Suprapubic skin (tissue), 4 donors: Measurements from ENCODE around the gene TMEM178B. TPM values are rescaled to one million over a fixed set of nuclear protein-coding genes. Genes with fewer than 3 reads are reported as not detected.
"Not testable (repeated sequence)": the region's sequence is repeated elsewhere in the genome, so short reads cannot be mapped to it uniquely, and the experiment has no call there.

Experiments
- DNase-seq, 2 donors: peaks; one replicate each; pipeline ENCODE4 v3.0.0-alpha.2; 2019; ENCODE audit warnings: low spot score in 2 of 2
- H3K27ac ChIP-seq: fragments of 200-600 bp; sonication (generic); one replicate; pipeline ENCODE4 v1.5.1; 2019
- H3K27me3 ChIP-seq: fragments of 200-600 bp; sonication (generic); one replicate; pipeline ENCODE4 v1.5.1; 2019
- H3K36me3 ChIP-seq: fragments of 200-600 bp; sonication (generic); one replicate; pipeline ENCODE4 v1.5.1; 2019
- H3K4me1 ChIP-seq: fragments of 200-600 bp; sonication (generic); one replicate; pipeline ENCODE4 v1.5.1; 2019
- H3K4me3 ChIP-seq: fragments of 200-600 bp; sonication (generic); one replicate; pipeline ENCODE4 v1.5.1; 2019; ENCODE audit warnings: mild to moderate bottlenecking
- H3K9me3 ChIP-seq: fragments of 200-600 bp; sonication (generic); one replicate; pipeline ENCODE4 v1.5.1; 2019
- EP300 ChIP-seq: sonication (generic); formaldehyde crosslinking; IDR thresholded peaks from one replicate; pipeline ENCODE4 v1.6.1; 2017; ENCODE audit warnings: antibody characterized with exemption
- POLR2A ChIP-seq, 2 donors: fragments of 450-650 bp; IDR thresholded peaks; one replicate each; pipeline ENCODE4 v1.6.1; 2017; ENCODE audit warnings: antibody characterized with exemption in 2 of 2, mild to moderate bottlenecking in 2 of 2, moderate library complexity in 2 of 2
- POLR2AphosphoS5 ChIP-seq, 3 donors: sonication (generic); formaldehyde crosslinking; IDR thresholded peaks; one replicate each; pipeline ENCODE4 v1.6.1; 2017; ENCODE audit warnings: antibody characterized with exemption in 3 of 3
- WGBS: methylation state at CpG from one replicate; pipeline ENCODE4 v1.1.5; 2018; 5-methylcytosine and 5-hydroxymethylcytosine counted together
- total RNA-seq, 4 donors: library from RNA; depleted of rRNA; stranded (reverse); fragments of >200 nt; gene quantifications; one replicate each; pipeline ENCODE4 v1.1.0, GENCODE V29; 2016
- TF ChIP-seq, protein P1 (sequence below), 2 donors: fragments of 200-600 bp in 1 of 2; fragments of 450-650 bp in 1 of 2; sonication (generic) in 1 of 2; IDR thresholded peaks; one replicate each; pipeline ENCODE4 v1.5.1; 2016 to 2019; ENCODE audit warnings: antibody characterized with exemption in 2 of 2, mild to moderate bottlenecking in 1 of 2, moderate library complexity in 1 of 2

The TMEM178B gene
- total RNA-seq, 4 donors from 2014 or later: 0.34 to 1.6 (median 0.72) TPM

DNA sequence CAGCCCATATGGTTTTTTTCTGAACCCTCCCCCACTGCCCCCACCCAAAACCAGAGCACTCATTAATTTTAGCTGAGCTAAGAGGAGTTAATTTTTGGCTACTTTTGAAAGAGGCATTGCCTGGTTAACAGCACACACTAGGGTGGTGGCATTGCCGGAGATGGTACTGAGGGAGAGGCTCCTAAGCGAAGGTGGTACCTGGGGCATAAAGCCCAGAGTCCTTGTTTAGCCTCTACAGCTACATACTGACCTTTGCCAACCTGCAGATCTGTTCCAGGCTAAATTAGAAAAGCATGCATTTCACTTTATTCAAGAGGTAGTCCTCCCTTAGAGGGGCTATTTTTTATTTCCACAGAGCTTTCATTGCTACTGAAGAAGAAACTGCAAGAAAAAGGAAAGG, 304.5 kb downstream of the TMEM178B start:
- Histone ChIP-seq H3K27me3 (no peaks in the 10 kb centered on the region), H3K9me3 (no peaks in the 10 kb centered on the region), H3K36me3 (no peaks in the 10 kb centered on the region), H3K4me1 (no peaks in the 10 kb centered on the region), H3K27ac (no peak overlapping the region), H3K4me3 (no peak overlapping the region)
- TF ChIP-seq POLR2AphosphoS5 (IDR thresholded peaks at IDR 0.05) (no peak), EP300 (no peak), POLR2A (IDR thresholded peaks at IDR 0.05) (no peak)
- TF ChIP-seq, protein P1, sequence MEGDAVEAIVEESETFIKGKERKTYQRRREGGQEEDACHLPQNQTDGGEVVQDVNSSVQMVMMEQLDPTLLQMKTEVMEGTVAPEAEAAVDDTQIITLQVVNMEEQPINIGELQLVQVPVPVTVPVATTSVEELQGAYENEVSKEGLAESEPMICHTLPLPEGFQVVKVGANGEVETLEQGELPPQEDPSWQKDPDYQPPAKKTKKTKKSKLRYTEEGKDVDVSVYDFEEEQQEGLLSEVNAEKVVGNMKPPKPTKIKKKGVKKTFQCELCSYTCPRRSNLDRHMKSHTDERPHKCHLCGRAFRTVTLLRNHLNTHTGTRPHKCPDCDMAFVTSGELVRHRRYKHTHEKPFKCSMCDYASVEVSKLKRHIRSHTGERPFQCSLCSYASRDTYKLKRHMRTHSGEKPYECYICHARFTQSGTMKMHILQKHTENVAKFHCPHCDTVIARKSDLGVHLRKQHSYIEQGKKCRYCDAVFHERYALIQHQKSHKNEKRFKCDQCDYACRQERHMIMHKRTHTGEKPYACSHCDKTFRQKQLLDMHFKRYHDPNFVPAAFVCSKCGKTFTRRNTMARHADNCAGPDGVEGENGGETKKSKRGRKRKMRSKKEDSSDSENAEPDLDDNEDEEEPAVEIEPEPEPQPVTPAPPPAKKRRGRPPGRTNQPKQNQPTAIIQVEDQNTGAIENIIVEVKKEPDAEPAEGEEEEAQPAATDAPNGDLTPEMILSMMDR (IDR thresholded peaks at IDR 0.05): no peak
- DNase-seq: no peak
- 92% methylated on average over 2 of the region's 2 CpGs for WGBS

DNA sequence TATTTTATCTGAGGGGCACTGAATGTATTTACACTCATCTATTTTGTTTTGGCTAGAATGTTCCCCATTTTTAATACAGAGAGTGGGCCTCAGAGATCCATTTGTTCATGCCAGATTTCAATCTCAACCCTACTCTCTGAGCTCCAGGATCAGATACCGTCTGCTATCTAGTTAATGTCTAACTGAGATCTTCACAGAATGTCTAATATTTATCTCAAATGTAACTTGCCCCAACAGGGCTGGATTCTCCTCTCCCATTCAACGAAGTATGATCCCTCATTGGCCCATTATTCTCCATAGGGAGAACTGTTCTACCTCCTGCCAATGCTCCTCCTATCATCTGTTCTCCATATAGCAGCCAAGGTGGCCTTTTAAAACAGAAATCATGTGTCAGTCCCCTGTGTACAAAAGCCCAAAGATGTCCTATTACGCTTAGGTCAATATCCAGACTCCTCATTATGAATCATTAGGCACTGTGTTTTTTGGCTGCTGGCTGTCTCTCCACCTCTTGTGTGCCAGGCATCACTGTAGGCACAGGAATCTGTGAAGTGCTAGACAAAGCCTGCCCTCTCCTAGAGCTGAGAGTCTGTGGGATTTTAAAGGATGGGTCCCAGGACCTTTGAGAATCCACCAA, 308.0 kb downstream of the TMEM178B start:
- TF ChIP-seq EP300 (no peak), POLR2A (IDR thresholded peaks at IDR 0.05) (no peak), POLR2AphosphoS5 (IDR thresholded peaks at IDR 0.05) (no peak)
- TF ChIP-seq, protein P1 (IDR thresholded peaks at IDR 0.05): no peak
- 57% methylated on average over 3 of the region's 3 CpGs for WGBS
- no peaks in the 10 kb centered on the region for H3K36me3 ChIP-seq

DNA sequence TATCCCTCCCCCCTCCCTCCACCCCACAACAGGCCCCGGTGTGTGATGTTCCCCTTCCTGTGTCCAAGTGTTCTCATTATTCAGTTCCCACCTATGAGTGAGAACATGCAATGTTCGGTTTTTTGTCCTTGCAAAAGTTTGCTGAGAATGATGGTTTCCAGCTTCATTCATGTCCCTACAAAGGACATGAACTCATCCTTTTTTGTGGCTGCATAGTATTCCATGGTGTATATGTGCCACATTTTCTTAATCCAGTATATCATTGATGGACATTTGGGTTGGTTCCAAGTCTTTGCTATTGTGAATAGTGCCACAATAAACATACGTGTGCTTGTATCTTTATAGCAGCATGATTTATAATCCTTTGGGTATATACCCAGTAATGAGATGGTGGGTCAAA, 309.5 kb downstream of the TMEM178B start:
- H3K9me3 ChIP-seq, H3K27ac ChIP-seq, DNase-seq, H3K27me3 ChIP-seq, H3K36me3 ChIP-seq, H3K4me3 ChIP-seq, H3K4me1 ChIP-seq: not testable (repeated sequence)
- WGBS: 93% methylated on average over 3 of the region's 3 CpGs

More for the DNA sequence above, 308.0 kb downstream of the TMEM178B start:
- Histone ChIP-seq H3K27ac (no peak overlapping the region), H3K27me3 (no peaks in the 10 kb centered on the region), H3K4me1 (no peaks in the 10 kb centered on the region), H3K9me3 (no peaks in the 10 kb centered on the region), H3K4me3 (no peak overlapping the region)
- no peak for DNase-seq

DNA sequence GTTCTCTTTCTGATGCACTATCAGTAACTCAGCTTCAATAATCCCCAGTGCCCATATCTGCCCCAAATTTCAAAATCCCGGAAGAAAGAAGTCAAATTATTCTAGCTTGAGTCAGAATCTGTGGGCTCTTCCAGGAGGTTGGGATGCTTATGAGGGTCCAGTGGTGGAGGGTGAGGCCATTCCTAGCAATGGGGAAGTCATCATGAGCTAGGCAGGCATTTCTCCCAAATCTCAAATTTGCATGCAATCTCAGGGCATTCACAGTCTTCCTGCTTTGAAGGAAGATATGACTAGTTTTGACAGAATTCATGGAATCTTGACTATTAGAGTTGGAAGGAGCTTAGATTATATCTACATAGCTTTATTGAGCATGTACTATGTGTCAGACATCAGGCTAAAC, 313.0 kb downstream of the TMEM178B start:
- TF ChIP-seq POLR2A (IDR thresholded peaks at IDR 0.05): no peak
- no peak for TF ChIP-seq EP300
- TF ChIP-seq POLR2AphosphoS5 (IDR thresholded peaks at IDR 0.05): no peak
- Histone ChIP-seq H3K4me3 (no peak overlapping the region), H3K27me3 (no peaks in the 10 kb centered on the region), H3K9me3 (no peaks in the 10 kb centered on the region), H3K4me1 (no peaks in the 10 kb centered on the region), H3K27ac (no peak overlapping the region), H3K36me3 (no peaks in the 10 kb centered on the region)
- no peak for DNase-seq
- WGBS: 100% methylated on average over 1 of the region's 1 CpG

DNA sequence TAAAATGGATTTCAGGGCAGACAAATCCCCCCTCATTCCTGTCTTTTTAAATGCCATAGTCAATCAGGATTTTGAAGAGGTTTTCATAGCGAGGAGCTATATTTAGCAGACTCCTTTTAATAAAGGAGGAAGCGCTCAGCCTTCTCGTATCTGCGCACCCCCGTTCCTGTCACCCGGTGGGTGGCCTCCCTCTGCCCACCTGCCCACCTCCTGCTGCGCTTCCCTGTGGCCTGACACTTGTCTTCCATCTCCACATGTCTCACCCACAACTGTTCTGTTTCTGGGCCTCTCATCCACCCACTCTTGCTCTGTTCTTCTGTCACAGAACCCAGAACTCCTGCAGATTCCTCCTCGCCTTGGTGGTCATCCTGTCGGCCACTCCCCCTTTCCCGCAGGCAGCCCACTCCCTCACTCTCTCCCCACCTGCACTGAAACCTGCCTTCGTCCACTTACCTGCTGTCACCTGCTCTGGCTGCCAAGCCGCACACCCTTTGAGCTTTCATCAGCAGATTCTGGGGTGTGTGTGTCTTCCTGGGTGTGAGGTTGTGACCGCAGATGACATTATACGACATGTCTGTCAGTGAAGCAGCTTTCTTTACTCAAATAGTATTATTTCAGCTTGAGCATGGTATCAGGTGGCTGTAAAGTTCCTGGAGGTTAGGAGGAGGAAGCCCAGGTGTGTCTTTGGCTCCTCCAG, 313.8 kb downstream of the TMEM178B start:
- Histone ChIP-seq H3K27ac (no peak overlapping the region), H3K9me3 (no peaks in the 10 kb centered on the region), H3K4me1 (no peaks in the 10 kb centered on the region), H3K27me3 (no peaks in the 10 kb centered on the region), H3K4me3 (no peak overlapping the region), H3K36me3 (no peaks in the 10 kb centered on the region)
- TF ChIP-seq, protein P1 (IDR thresholded peaks at IDR 0.05): no peak
- TF ChIP-seq EP300: no peak
- TF ChIP-seq POLR2A (IDR thresholded peaks at IDR 0.05): no peak
- no peak for TF ChIP-seq POLR2AphosphoS5 (IDR thresholded peaks at IDR 0.05)
- DNase-seq: no peak
- WGBS: 85% methylated on average over 14 of the region's 14 CpGs

DNA sequence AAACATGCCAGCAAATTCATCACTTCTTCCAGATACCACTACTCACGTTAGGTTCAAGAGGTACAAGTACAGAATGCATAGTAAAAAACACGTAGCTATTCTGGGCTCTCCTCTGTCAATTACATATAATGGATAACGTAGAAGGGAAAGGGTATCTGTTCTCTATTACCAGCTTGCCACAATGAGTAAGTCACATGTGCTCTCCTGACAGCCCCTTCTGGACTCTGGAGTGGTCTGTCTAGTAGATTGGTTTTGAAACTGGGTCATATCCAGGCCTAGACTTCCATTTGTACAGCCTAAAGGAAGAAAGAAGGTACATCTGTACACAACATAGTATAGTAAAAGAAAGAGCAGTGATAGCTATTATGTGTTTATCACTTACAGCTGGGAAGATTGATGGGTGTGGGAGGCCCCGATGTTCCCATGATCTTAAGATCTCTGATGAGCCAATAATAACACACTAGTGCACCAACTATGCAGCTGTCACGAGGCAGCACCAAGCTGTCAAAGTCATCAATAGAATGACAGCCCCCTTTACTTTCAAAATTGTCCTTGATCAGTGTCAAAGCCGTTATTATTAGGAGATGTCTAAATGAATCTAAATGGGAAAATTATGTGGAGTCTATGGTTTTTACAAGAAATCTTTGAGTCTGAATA, 315.4 kb downstream of the TMEM178B start:
- Histone ChIP-seq H3K9me3 (no peaks in the 10 kb centered on the region), H3K4me1 (no peaks in the 10 kb centered on the region), H3K4me3 (no peak overlapping the region), H3K36me3 (no peaks in the 10 kb centered on the region), H3K27me3 (no peaks in the 10 kb centered on the region), H3K27ac (no peak overlapping the region)
- TF ChIP-seq EP300 (no peak), POLR2A (IDR thresholded peaks at IDR 0.05) (no peak), POLR2AphosphoS5 (IDR thresholded peaks at IDR 0.05) (no peak)
- TF ChIP-seq, protein P1 (IDR thresholded peaks at IDR 0.05): no peak
- 70% methylated on average over 6 of the region's 6 CpGs for WGBS
- no peak for DNase-seq
